Measurements from ENCODE around the gene DVL3. TPM values are rescaled to one million over a fixed set of nuclear protein-coding genes. Genes with fewer than 3 reads are reported as not detected.

Gene DVL3
- total RNA-seq, 3 donors from 2014 or later, result 63.3 to 104 (median 69.1) TPM

DNA sequence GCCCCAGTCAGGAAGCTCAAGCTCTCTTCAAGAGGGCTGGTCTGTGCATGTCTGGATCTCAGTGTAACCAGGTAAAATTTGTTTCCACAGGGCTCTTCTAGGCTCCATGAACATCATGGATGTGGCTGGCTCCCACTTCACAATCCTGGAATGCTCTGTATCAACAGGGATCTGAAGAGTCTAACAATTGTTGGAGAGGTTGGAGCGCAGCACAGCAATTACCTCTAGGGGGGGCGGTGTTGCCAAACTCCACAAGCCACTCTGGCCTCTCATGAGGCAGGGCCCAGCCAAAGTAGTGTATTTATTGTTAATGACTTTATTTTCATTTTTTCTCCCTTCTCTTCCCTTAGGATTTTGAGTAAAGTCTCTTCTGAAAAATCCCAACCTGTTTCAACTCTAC, 26.2 kb upstream of the DVL3 start:
- intact Hi-C loops (cut with DNase I, micrococcal nuclease), result no loop called here

DNA sequence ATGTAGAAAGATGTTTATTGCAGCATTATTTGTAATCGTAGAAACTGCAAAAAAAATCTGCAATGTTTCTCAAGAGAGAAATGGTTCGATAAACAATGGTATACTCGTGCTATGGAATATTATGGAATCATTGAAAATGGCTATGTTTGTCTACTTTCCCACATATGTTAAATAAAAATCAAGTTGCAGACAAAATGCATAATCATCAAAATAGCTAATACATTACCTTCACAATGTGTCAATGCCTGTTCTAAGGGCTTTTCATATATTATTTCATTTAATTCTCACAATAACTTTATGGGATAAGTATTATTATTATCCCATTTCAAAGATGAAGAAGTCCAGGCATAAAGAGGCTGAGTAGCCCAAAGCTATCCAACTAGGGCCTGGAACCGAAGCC, 22.2 kb upstream of the DVL3 start:
- intact Hi-C loops (cut with DNase I, micrococcal nuclease), result no loop called here
- ATAC-seq (no peak), DNase-seq (no peak)
- Histone ChIP-seq H3K4me1 (ENCODE audit: low read depth) (peaks cover 17% of the 10 kb centered on the region), H3K36me3 (ENCODE audit: low read depth) (no peaks in the 10 kb centered on the region), H3K4me3 (no peak overlapping the region), H3K9me3 (no peaks in the 10 kb centered on the region)
- TF ChIP-seq, protein P1, sequence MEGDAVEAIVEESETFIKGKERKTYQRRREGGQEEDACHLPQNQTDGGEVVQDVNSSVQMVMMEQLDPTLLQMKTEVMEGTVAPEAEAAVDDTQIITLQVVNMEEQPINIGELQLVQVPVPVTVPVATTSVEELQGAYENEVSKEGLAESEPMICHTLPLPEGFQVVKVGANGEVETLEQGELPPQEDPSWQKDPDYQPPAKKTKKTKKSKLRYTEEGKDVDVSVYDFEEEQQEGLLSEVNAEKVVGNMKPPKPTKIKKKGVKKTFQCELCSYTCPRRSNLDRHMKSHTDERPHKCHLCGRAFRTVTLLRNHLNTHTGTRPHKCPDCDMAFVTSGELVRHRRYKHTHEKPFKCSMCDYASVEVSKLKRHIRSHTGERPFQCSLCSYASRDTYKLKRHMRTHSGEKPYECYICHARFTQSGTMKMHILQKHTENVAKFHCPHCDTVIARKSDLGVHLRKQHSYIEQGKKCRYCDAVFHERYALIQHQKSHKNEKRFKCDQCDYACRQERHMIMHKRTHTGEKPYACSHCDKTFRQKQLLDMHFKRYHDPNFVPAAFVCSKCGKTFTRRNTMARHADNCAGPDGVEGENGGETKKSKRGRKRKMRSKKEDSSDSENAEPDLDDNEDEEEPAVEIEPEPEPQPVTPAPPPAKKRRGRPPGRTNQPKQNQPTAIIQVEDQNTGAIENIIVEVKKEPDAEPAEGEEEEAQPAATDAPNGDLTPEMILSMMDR (IDR thresholded peaks at IDR 0.05), result no peak

More for the DNA sequence above, 26.2 kb upstream of the DVL3 start:
- Histone ChIP-seq H3K4me1 (ENCODE audit: low read depth) (no peaks in the 10 kb centered on the region), H3K4me3 (no peak overlapping the region), H3K9me3 (no peaks in the 10 kb centered on the region), H3K36me3 (ENCODE audit: low read depth) (no peaks in the 10 kb centered on the region)
- ATAC-seq, result peak; percentile 60
- TF ChIP-seq, protein P1 (IDR thresholded peaks at IDR 0.05), result no peak
- no peak for DNase-seq

DNA sequence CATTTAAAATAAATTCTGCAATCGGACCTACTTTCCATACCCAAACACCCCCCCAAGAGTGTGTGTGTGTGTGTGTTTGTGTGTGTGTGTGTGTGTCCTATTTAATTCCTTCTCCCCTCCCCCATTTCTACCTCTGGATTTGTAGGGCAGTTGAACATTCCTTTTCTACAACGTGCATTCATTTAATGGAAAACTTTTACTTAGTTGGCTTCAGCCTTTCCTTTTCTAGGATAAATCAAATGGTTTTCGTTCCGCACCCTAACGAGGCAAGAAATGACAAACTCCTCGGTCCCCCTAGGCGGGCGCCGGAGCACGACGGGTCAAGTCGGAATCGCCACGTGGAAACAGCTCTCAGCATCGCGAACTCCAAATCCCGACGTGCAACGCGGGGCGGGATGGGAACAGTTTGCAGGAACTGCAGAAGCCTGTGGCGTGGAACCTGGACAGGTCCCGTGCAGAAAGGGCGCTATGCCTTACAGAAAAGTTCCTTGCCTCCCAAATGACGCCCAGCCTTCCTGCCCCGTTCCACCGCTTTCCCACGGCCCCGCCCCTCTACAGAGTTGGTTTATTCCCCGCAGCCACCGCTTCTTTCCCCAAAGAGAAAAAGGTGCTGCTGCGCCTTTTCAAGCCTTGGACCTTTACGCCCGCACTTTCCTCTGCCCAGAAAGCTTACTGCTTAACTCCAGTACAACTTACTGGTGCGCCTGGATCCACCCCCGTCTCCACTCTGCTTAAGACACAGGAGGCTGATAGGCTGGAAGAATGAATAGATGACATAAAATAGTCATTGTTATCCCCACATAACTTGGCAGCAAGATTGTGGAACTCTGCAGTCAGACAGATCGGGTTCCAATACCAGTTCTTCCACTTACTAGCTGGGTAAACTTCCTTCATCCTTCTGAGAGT, 21.1 kb upstream of the DVL3 start:
- ATAC-seq (peak; percentile 76), DNase-seq (peak; percentile 88 to 90 (median 90))
- intact Hi-C loops (cut with DNase I, micrococcal nuclease), result no loop called here
- peaks cover 17% of the 10 kb centered on the region for H3K4me1 ChIP-seq (ENCODE audit: low read depth)
- H3K9me3 ChIP-seq, result no peaks in the 10 kb centered on the region
- TF ChIP-seq, protein P1 (IDR thresholded peaks at IDR 0.05), result no peak
- no peaks in the 10 kb centered on the region for H3K36me3 ChIP-seq (ENCODE audit: low read depth)
- H3K4me3 ChIP-seq, result peak overlapping the region; percentile 9

DNA sequence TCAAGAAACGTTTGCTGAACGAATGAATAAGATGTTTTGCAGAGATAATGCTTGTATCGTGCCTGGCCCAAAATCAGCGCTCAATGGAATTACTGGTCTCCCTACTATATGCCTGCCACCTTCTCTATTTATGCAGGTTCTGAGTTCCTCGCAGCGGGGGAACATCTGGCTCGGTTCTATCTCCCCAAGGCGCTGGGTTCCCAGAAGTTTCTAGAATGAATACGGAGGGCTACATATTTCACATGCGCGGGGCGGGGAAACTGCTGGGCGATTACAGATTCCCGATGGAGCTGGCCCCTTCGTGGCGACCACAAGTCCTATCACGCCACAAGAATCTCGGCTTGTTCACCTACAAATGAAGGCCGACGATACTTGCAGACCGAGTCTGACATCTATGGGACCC, 20.4 kb upstream of the DVL3 start:
- DNase-seq, result no peak
- peak overlapping the region; percentile 88 for H3K4me3 ChIP-seq
- intact Hi-C loops (cut with DNase I, micrococcal nuclease), result no loop called here
- peaks cover 17% of the 10 kb centered on the region for H3K4me1 ChIP-seq (ENCODE audit: low read depth)
- TF ChIP-seq, protein P1 (IDR thresholded peaks at IDR 0.05), result no peak
- H3K36me3 ChIP-seq (ENCODE audit: low read depth), result no peaks in the 10 kb centered on the region
- no peak for ATAC-seq
- H3K9me3 ChIP-seq, result no peaks in the 10 kb centered on the region

DNA sequence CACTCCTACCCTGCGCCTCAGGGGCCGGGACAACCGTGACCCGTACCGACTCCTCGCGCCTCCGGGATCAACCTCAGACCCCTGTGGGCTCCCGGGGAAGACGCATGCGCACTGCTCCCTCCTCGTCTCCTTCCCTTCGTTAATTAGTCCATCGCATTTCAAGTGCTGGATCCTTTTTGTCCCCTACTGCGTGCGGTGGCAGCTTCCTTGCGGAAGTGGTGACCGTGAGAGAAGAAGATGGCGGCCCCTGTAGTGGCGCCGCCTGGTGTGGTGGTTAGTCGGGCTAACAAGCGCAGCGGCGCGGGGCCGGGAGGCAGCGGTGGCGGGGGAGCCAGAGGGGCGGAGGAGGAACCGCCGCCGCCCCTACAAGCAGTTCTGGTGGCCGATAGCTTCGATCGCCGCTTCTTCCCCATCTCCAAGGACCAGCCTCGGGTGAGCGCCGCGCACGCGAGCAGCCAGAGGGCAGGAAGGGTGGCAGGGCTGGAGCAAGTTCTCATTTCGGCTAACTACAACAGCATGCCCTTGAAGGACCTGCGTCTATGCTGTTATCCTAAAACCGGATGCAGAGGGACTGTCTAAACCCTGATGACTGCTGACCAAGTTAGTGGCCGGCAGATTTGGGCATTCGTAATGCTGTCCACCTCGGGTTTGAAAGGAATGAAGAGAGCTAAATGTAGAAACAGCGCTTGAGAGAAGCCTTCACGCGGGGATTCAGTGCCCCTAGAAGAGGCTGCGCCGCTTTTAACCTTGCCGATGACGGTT, 19.8 kb upstream of the DVL3 start, which contains the start of gene EIF2B5:
Gene EIF2B5 (plus strand): TSS at position 210 of the 762 bp plus-strand sequence. CDS start 28 bp downstream, at position 238.
- Histone ChIP-seq H3K36me3 (ENCODE audit: low read depth) (no peaks in the 10 kb centered on the region), H3K4me1 (ENCODE audit: low read depth) (peaks cover 17% of the 10 kb centered on the region), H3K9me3 (no peaks in the 10 kb centered on the region), H3K4me3 (peak within 1 kb of the TSS; percentile 88)
- intact Hi-C loops (cut with DNase I, micrococcal nuclease), result no loop called here
- ATAC-seq, result peak; percentile 95
- DNase-seq, result peak; percentile 91 to 96 (median 93)
- TF ChIP-seq, protein P1 (IDR thresholded peaks at IDR 0.05), result no peak
